H1 (cell line): ENCODE data around the gene MAP1B. TPM values are rescaled to one million over a fixed set of nuclear protein-coding genes. Genes with fewer than 3 reads are reported as not detected.

Source experiments
- CTCF ChIA-PET: fragments of 300-600 bp; sonication (Branson Sonifier 250); formaldehyde crosslinking; loops from one replicate; lab custom pipeline; 2021; ENCODE audit not compliant: partially characterized antibody; lab: Charles Lee
- POLR2A ChIA-PET: fragments of 300-600 bp; sonication (Branson Sonifier 250); formaldehyde crosslinking; loops from one replicate; lab custom pipeline; 2021; ENCODE audit warnings: inconsistent platforms; ENCODE audit not compliant: partially characterized antibody; lab: Charles Lee
- DNase-seq, 2 experiments: peaks; one replicate each; pipeline versions ENCODE4 v3.0.0 to v3.0.0-alpha.2; 2010 to 2022; ENCODE audit warnings: low spot score in 2 of 2, low read depth in 1 of 2, mixed read lengths in 1 of 2
- FAIRE-seq: peaks from 2 replicates; lab custom pipeline; 2011; peaks lifted over from hg19 to GRCh38; lab: Jason Lieb, UNC
- H2AFZ ChIP-seq: 2 replicates; pipeline ENCODE4 v1.8.1; 2012; ENCODE audit warnings: low read length, inconsistent platforms
- H2AK5ac ChIP-seq: 2 replicates; pipeline ENCODE4 v1.6.1; 2013; ENCODE audit warnings: low read depth, low read length
- H2BK120ac ChIP-seq: replicated peaks from 2 replicates; pipeline ENCODE3; 2013; ENCODE audit warnings: low read depth, low read length, inconsistent platforms
- H2BK12ac ChIP-seq: 2 replicates; pipeline ENCODE4 v1.6.1; 2013; ENCODE audit warnings: low read depth, low read length
- H2BK15ac ChIP-seq: 2 replicates; pipeline ENCODE4 v1.6.1; 2013; ENCODE audit warnings: low read length
- H2BK20ac ChIP-seq: 2 replicates; pipeline ENCODE4 v1.6.1; 2013; ENCODE audit warnings: low read length
- H2BK5ac ChIP-seq: 2 replicates; pipeline ENCODE4 v1.6.1; 2013; ENCODE audit warnings: low read depth, low read length
- H3K14ac ChIP-seq: 2 replicates; pipeline ENCODE4 v1.6.1; 2013; ENCODE audit warnings: inconsistent platforms; ENCODE audit not compliant: insufficient read length
- H3K18ac ChIP-seq: 2 replicates; pipeline ENCODE4 v1.6.1; 2013; ENCODE audit warnings: low read length; ENCODE audit errors: extremely low read depth
- H3K23ac ChIP-seq: 2 replicates; pipeline ENCODE4 v1.6.1; 2013; ENCODE audit warnings: inconsistent platforms; ENCODE audit not compliant: insufficient read length
- H3K23me2 ChIP-seq: 2 replicates; pipeline ENCODE4 v1.6.1; 2013; ENCODE audit warnings: low read depth, low read length
- H3K27ac ChIP-seq: 2 replicates; pipeline ENCODE4 v1.6.1; 2011; ENCODE audit warnings: low read depth, low read length, inconsistent platforms
- H3K27me3 ChIP-seq, 4 experiments: replicated peaks in 1 of 4; 1 replicate in 1 of 4; 2 replicates in 3 of 4; pipeline versions ENCODE4 v1.6.1 to v1.8.1; 2011 to 2013; ENCODE audit warnings: low read length in 3 of 4, mild to moderate bottlenecking in 3 of 4, inconsistent platforms in 2 of 4, mixed read lengths in 2 of 4, moderate library complexity in 1 of 4; ENCODE audit not compliant: control insufficient read depth in 3 of 4, insufficient read depth in 3 of 4; ENCODE audit errors: extremely low read depth in 1 of 4
- H3K36me3 ChIP-seq, 4 experiments: 2 replicates each; pipeline versions ENCODE4 v1.6.1 to v1.8.1; 2011 to 2013; ENCODE audit warnings: mild to moderate bottlenecking in 4 of 4, low read length in 3 of 4, moderate library complexity in 2 of 4, control low read depth in 1 of 4, inconsistent platforms in 1 of 4; ENCODE audit not compliant: insufficient read depth in 4 of 4, control insufficient read depth in 2 of 4
- H3K4ac ChIP-seq: replicated peaks from 2 replicates; pipeline ENCODE3; 2013; ENCODE audit warnings: low read length, low read depth, mixed read lengths, inconsistent platforms; ENCODE audit not compliant: insufficient read length
- H3K4me1 ChIP-seq, 4 experiments: replicated peaks in 1 of 4; 1 replicate in 1 of 4; 2 replicates in 3 of 4; pipeline versions ENCODE4 v1.6.1 to v1.8.1; 2011 to 2013; ENCODE audit warnings: low read length in 3 of 4, inconsistent platforms in 2 of 4, mixed read lengths in 1 of 4; ENCODE audit not compliant: insufficient read depth in 4 of 4, control insufficient read depth in 3 of 4
- H3K4me2 ChIP-seq, 2 experiments: 2 replicates each; pipeline versions ENCODE4 v1.6.1 to v1.8.1; 2011 to 2013; ENCODE audit warnings: low read depth in 2 of 2, low read length in 2 of 2, control low read depth in 1 of 2, inconsistent platforms in 1 of 2, mild to moderate bottlenecking in 1 of 2; ENCODE audit not compliant: insufficient read depth in 1 of 2
- H3K4me3 ChIP-seq, 4 experiments: fragments of 200-600, 300-600 bp in 1 of 4; sonication (generic), shearing (Covaris generic), sonication (Bioruptor Twin) in 1 of 4; 2 replicates each; pipeline versions ENCODE4 v1.5.1 to v1.8.1; 2011 to 2016; ENCODE audit warnings: low read length in 4 of 4, low read depth in 3 of 4, control low read depth in 2 of 4, inconsistent platforms in 2 of 4, mild to moderate bottlenecking in 2 of 4, mixed read lengths in 1 of 4, moderate library complexity in 1 of 4; ENCODE audit not compliant: insufficient read depth in 2 of 4; ENCODE audit errors: extremely low read depth in 1 of 4
- H3K56ac ChIP-seq: replicated peaks from 2 replicates; pipeline ENCODE3; 2013; ENCODE audit warnings: low read depth, mild to moderate bottlenecking, mixed read lengths, low read length, inconsistent platforms; ENCODE audit not compliant: insufficient read length
- H3K79me1 ChIP-seq: 2 replicates; pipeline ENCODE4 v1.6.1; 2013; ENCODE audit warnings: low read depth, low read length, control low read depth
- H3K79me2 ChIP-seq, 2 experiments: 2 replicates each; pipeline versions ENCODE4 v1.6.1 to v1.8.1; 2012 to 2013; ENCODE audit warnings: low read length in 2 of 2, mild to moderate bottlenecking in 2 of 2, inconsistent platforms in 1 of 2; ENCODE audit not compliant: insufficient read depth in 2 of 2, control insufficient read depth in 1 of 2
- H3K9ac ChIP-seq, 4 experiments: replicated peaks in 1 of 4; 1 replicate in 1 of 4; 2 replicates in 3 of 4; pipeline versions ENCODE4 v1.6.1 to v1.8.1; 2011 to 2013; ENCODE audit warnings: low read depth in 3 of 4, low read length in 3 of 4, control low read depth in 2 of 4, mild to moderate bottlenecking in 2 of 4, moderate library complexity in 2 of 4, inconsistent platforms in 1 of 4; ENCODE audit errors: extremely low read depth in 1 of 4
- H3K9me3 ChIP-seq, 2 experiments: 2 replicates each; pipeline versions ENCODE4 v1.6.1 to v1.8.1; 2012 to 2013; ENCODE audit warnings: mild to moderate bottlenecking in 2 of 2, moderate library complexity in 2 of 2, control low read depth in 1 of 2, inconsistent platforms in 1 of 2, low read depth in 1 of 2, low read length in 1 of 2, mixed read lengths in 1 of 2; ENCODE audit not compliant: insufficient read depth in 2 of 2
- H4K20me1 ChIP-seq, 2 experiments: replicated peaks in 1 of 2; 2 replicates each; pipeline versions ENCODE3 to v1.8.1; 2011 to 2013; ENCODE audit warnings: inconsistent platforms in 2 of 2, low read length in 2 of 2, mild to moderate bottlenecking in 1 of 2; ENCODE audit not compliant: insufficient read depth in 2 of 2, control insufficient read depth in 1 of 2
- H4K5ac ChIP-seq: 2 replicates; pipeline ENCODE4 v1.6.1; 2013; ENCODE audit warnings: low read length, low read depth, mixed read lengths, inconsistent platforms; ENCODE audit not compliant: insufficient read length
- H4K8ac ChIP-seq: 2 replicates; pipeline ENCODE4 v1.8.0; 2013; ENCODE audit warnings: mild to moderate bottlenecking, moderate library complexity, low read length, inconsistent platforms; ENCODE audit not compliant: insufficient read depth; ENCODE audit errors: extremely low read depth
- H4K91ac ChIP-seq: replicated peaks from 2 replicates; pipeline ENCODE3; 2013; ENCODE audit warnings: low read length, mixed read lengths, inconsistent platforms; ENCODE audit not compliant: insufficient read length
- ATF3 ChIP-seq: IDR thresholded peaks from 2 replicates; pipeline ENCODE4 v1.6.1; 2011; ENCODE audit warnings: low read depth, mild to moderate bottlenecking, low read length; ENCODE audit not compliant: insufficient read depth
- BCL11A ChIP-seq, 2 experiments: IDR thresholded peaks; one replicate each; pipeline ENCODE4 v1.6.1; 2011; ENCODE audit warnings: low read depth in 2 of 2, low read length in 2 of 2, mild to moderate bottlenecking in 2 of 2
- GTF2F1 ChIP-seq: IDR thresholded peaks from 2 replicates; pipeline ENCODE4 v1.6.1; 2012; ENCODE audit warnings: low read depth, low read length, improper control_type of control experiment, borderline replicate concordance
- NANOG ChIP-seq: IDR thresholded peaks from 2 replicates; pipeline ENCODE4 v1.6.1; 2011; ENCODE audit warnings: low read length, low read depth, mild to moderate bottlenecking, inconsistent platforms; ENCODE audit not compliant: insufficient read depth, poor library complexity, severe bottlenecking
- SIX5 ChIP-seq: IDR thresholded peaks from 2 replicates; pipeline ENCODE4 v1.6.1; 2011; ENCODE audit warnings: mild to moderate bottlenecking, low read depth, low read length
- TAF7 ChIP-seq: optimal IDR thresholded peaks from 2 replicates; pipeline ENCODE3; 2011; ENCODE audit warnings: low read depth, mild to moderate bottlenecking, inconsistent platforms, low read length, moderate library complexity, borderline replicate concordance
- WGBS, 2 experiments: shearing (Covaris generic) in 1 of 2; methylation state at CpG; one replicate each; pipeline versions ENCODE4 v1.1.6 to v1.1.7; 2013 to 2015; ENCODE audit warnings: low lambda C conversion rate in 2 of 2, mixed read lengths in 2 of 2, inconsistent platforms in 1 of 2, low coverage in 1 of 2, missing lambda C conversion rate in 1 of 2; ENCODE audit not compliant: insufficient replicate concordance in 2 of 2, insufficient coverage in 1 of 2, insufficient read length in 1 of 2; ENCODE audit errors: extremely low coverage in 1 of 2, missing lambda C conversion rate in 1 of 2; 5-methylcytosine and 5-hydroxymethylcytosine counted together
- long read RNA-seq, 2 experiments: library from RNA in 1 of 2; library from capped mRNA in 1 of 2; stranded (forward); transcript quantifications; one replicate each; pipeline ENCODE4 v2.0.0, GENCODE V29; 2021; ENCODE audit warnings: inconsistent platforms in 1 of 2
- polyA minus RNA-seq, 3 experiments: library from RNA; depleted of rRNA, polyadenylated mRNA; stranded (reverse); fragments of >200 nt; gene quantifications; 1 replicate in 2 of 3; 2 replicates in 1 of 3; pipeline ENCODE4 v1.2.3, GENCODE V29; 2011
- polyA plus RNA-seq, 7 experiments: library from polyadenylated mRNA; depleted of rRNA in 3 of 7; stranded (reverse) in 5 of 7; unstranded in 2 of 7; fragments of >200 nt in 5 of 7; fragments of 200-250 nt in 2 of 7; gene quantifications; 1 replicate in 5 of 7; 2 replicates in 1 of 7; 4 replicates in 1 of 7; pipeline versions ENCODE4 v1.2.1 to v1.2.3, GENCODE V29; 2011 to 2013; ENCODE audit warnings: missing spikeins in 2 of 7, mixed read lengths in 2 of 7
- total RNA-seq: library from RNA; stranded (reverse); fragmentation: NEBNext Ultra II Directional; extraction: Animal tissue kit (Norgen Biotek cat#: 25700); gene quantifications from 2 replicates; pipeline ENCODE4 v1.2.1, GENCODE V29; 2021

MAP1B gene
- total RNA-seq (120 TPM in 2 replicates), polyA plus RNA-seq (2011; rRNA removed) (24.5 and 70.4 TPM in 2 replicates), polyA minus RNA-seq (2011; rRNA and poly(A)+ RNA removed) (71.2 and 113 TPM in 2 replicates)
- polyA plus RNA-seq (2011; cell fraction: cytosol; rRNA removed), result 20.4 TPM
- polyA plus RNA-seq (2011; cell fraction: nucleus; rRNA removed), result 63.1 TPM
- 23.2 to 37.8 TPM (median 31.7 TPM) in 4 replicates for polyA plus RNA-seq (2012, experiment 1 of 2)
- 2.3 TPM for polyA plus RNA-seq (2012, experiment 2 of 2)
- polyA plus RNA-seq (2013, experiment 1 of 2), result 30.3 TPM
- polyA plus RNA-seq (2013, experiment 2 of 2), result 27.6 TPM
- 46.2 TPM for polyA minus RNA-seq (2011; cell fraction: cytosol; rRNA and poly(A)+ RNA removed)
- 150 TPM for polyA minus RNA-seq (2011; cell fraction: nucleus; rRNA and poly(A)+ RNA removed)
- long read RNA-seq, experiment 1, partial matches to known transcripts, result 1 of 40 reads
- long read RNA-seq, experiment 1, other reads (novel, unspliced or antisense), result 39 of 40 reads
- long read RNA-seq, experiment 2, partial matches to known transcripts, result 56 of 72 reads
- long read RNA-seq, experiment 2, other reads (novel, unspliced or antisense), result 15 of 72 reads

- Histone ChIP-seq H3K27ac (peak within 1 kb of the TSS; percentile 69), H2BK15ac (peak within 1 kb of the TSS; percentile 99), H2BK5ac (peak within 1 kb of the TSS; percentile 91; the same call in 1 of the 2 replicates), H2BK20ac (peak within 1 kb of the TSS; percentile 34; the same call in 1 of the 2 replicates), H2BK120ac (no peak within 1 kb of the TSS), H3K18ac (peak within 1 kb of the TSS; percentile 98), H3K4me2 (peak within 1 kb of the TSS; percentile 76 to 98), H3K4ac (peak within 1 kb of the TSS; percentile 61), H2AFZ (peak within 1 kb of the TSS; percentile 92; the same call in 1 of the 2 replicates), H2AK5ac (no peak within 1 kb of the TSS; the same call in 1 of the 2 replicates), H3K56ac (peak within 1 kb of the TSS; percentile 84), H3K14ac (no peak within 1 kb of the TSS), H3K36me3 (peaks cover 0 to 11% (median 0%) of the 10 kb centered on the region in 4 experiments; a peak in 1 of 8 replicates), H4K8ac (peak within 1 kb of the TSS; percentile 94), H3K79me1 (0 out of 2 replicates have a peak, but pooled peaks cover 2% of the 10 kb centered on the region), H3K79me2 (peaks cover 4 to 34% of the 10 kb centered on the region in 2 experiments), H3K27me3 (no peaks in the 10 kb centered on the region; a peak in 1 of 7 replicates), H4K5ac (peak within 1 kb of the TSS; percentile 95), H3K23me2 (peaks cover 10% of the 10 kb centered on the region), H4K91ac (peak within 1 kb of the TSS; percentile 81), H3K4me1 (peaks cover 3 to 8% (median 6%) of the 10 kb centered on the region in 4 experiments; a peak in 6 of 7 replicates), H3K23ac (no peak within 1 kb of the TSS), H3K9me3 (no peaks in the 10 kb centered on the region), H2BK12ac (peak within 1 kb of the TSS; percentile 95), H4K20me1 (peaks cover 0 to 1% of the 10 kb centered on the region in 2 experiments), H3K4me3 (peak within 1 kb of the TSS; percentile 84 to 98 (median 94)), H3K9ac (peak within 1 kb of the TSS; percentile 70 to 82 (median 74))
- POLR2A ChIA-PET, result interaction anchor here (0.5 to 7.7 kb wide), 18 partner anchors 9 to 213 kb away, joined by 3 to 72 read pairs (median 4); partner anchors contain the start of genes MRPS27 and PTCD2
- FAIRE-seq (peak; percentile 28), DNase-seq (peak; percentile 85 to 92)
- 2% methylated on average over 56 of the region's 82 CpGs; no CpG with 5 or more reads in 1 of the 2 experiments for WGBS, 2 experiments
- CTCF ChIA-PET, result interaction anchor here (0.5 to 1.9 kb wide), 3 partner anchors 26 to 179 kb away, joined by 3 to 4 read pairs (median 3); no protein-coding TSS in a partner anchor
- TF ChIP-seq GTF2F1 (no peak), SIX5 (no peak), ATF3 (no peak), BCL11A (IDR thresholded peaks at IDR 0.05; ENCODE audit: low read depth in 2 of 2, low read length in 2 of 2) (no peak), TAF7 (no peak), NANOG (no peak)
Measured at GRCh38 chr5:72107131-72107900, at the start of gene MAP1B. MAP1B (plus strand) TSS chr5:72107475; CDS start chr5:72107532, 57 bp downstream.
